ENCODE data around the gene AOPEP. TPM values are rescaled to one million over a fixed set of nuclear protein-coding genes. Genes with fewer than 3 reads are reported as not detected.

Gene AOPEP
- total and polyA plus RNA-seq, 2 of the 13 experiments (the other 11 are each of a cell fraction or from before 2014, with no cell fraction given) = 22.2 to 41.6 TPM

GRCh38 chr9:95024097-95024671 lies 297.7 kb downstream of the AOPEP start (continued):
- TF ChIP-seq ZNF790 (CRISPR knock-in tag; IDR thresholded peaks at IDR 0.05; ENCODE audit: borderline replicate concordance) (no peak), ZHX2 (IDR thresholded peaks at IDR 0.05; ENCODE audit: low read depth) (no peak), ZHX2 (CRISPR knock-in tag; IDR thresholded peaks at IDR 0.05; ENCODE audit: borderline replicate concordance) (no peak), RAD21 (CRISPR knock-in tag; IDR thresholded peaks at IDR 0.05) (peak; percentile 59; the same call in 1 of the 2 replicates), NRL (CRISPR knock-in tag; IDR thresholded peaks at IDR 0.05; ENCODE audit: borderline replicate concordance) (no peak), ZNF263 (CRISPR knock-in tag; IDR thresholded peaks at IDR 0.05) (no peak), ARHGAP35 (CRISPR knock-in tag; IDR thresholded peaks at IDR 0.05; ENCODE audit: borderline replicate concordance) (no peak), TSC22D2 (CRISPR knock-in tag; IDR thresholded peaks at IDR 0.05; ENCODE audit: borderline replicate concordance) (no peak), FOXK2 (IDR thresholded peaks at IDR 0.05) (no peak), ZNF597 (CRISPR knock-in tag; IDR thresholded peaks at IDR 0.05) (no peak), ZFP36L1 (CRISPR knock-in tag; IDR thresholded peaks at IDR 0.05) (no peak), CEBPB (IDR thresholded peaks at IDR 0.05; ENCODE audit: borderline replicate concordance, low read depth, low read length) (no peak), ZNF563 (CRISPR knock-in tag; IDR thresholded peaks at IDR 0.05) (no peak), AHR (CRISPR knock-in tag; IDR thresholded peaks at IDR 0.05) (no peak), ERF (CRISPR knock-in tag; IDR thresholded peaks at IDR 0.05) (no peak), CTCF (CRISPR knock-in tag; IDR thresholded peaks at IDR 0.05) (peak; percentile 46), MZF1 (CRISPR knock-in tag; IDR thresholded peaks at IDR 0.05; ENCODE audit: borderline replicate concordance) (no peak), PAXIP1 (CRISPR knock-in tag; conservative IDR thresholded peaks at IDR 0.05) (peak; percentile 84)
